Heart left ventricle (tissue), 16 donors: ENCODE measurements around the gene FBXW7. TPM values are rescaled to one million over a fixed set of nuclear protein-coding genes. Genes with fewer than 3 reads are reported as not detected.

Experiments
- ATAC-seq, 4 donors: fragments of 200-7000 bp; cut with Tn5 transposase; one replicate each; pipeline ENCODE4 v1.9.1; 2020 to 2022; ENCODE audit warnings: moderate library complexity in 4 of 4, mild to moderate bottlenecking in 3 of 4, moderate number of reproducible peaks in 1 of 4
- DNase-seq, 5 donors: peaks; one replicate each; pipeline ENCODE4 v3.0.0-alpha.2; 2020
- H3K27ac ChIP-seq, 12 donors: fragments of 200-600 bp; sonication (generic) in 4 of 12; one replicate each; pipeline versions ENCODE4 v1.5.0 to v1.8.0; 2016 to 2022; ENCODE audit warnings: mild to moderate bottlenecking in 2 of 12
- H3K27me3 ChIP-seq, 9 donors: fragments of 200-600 bp; sonication (generic) in 2 of 9; one replicate each; pipeline versions ENCODE4 v1.5.1 to v1.8.0; 2016 to 2022; ENCODE audit warnings: mild to moderate bottlenecking in 3 of 9
- H3K36me3 ChIP-seq, 9 donors: fragments of 200-600 bp; sonication (generic) in 2 of 9; one replicate each; pipeline versions ENCODE4 v1.5.0 to v1.8.0; 2018 to 2022; ENCODE audit warnings: mild to moderate bottlenecking in 2 of 9
- H3K4me1 ChIP-seq, 12 donors: fragments of 200-600 bp; sonication (generic) in 4 of 12; one replicate each; pipeline versions ENCODE4 v1.5.0 to v1.8.0; 2016 to 2022; ENCODE audit warnings: mild to moderate bottlenecking in 3 of 12
- H3K4me3 ChIP-seq, 12 donors: fragments of 200-600 bp; sonication (generic) in 4 of 12; one replicate each; pipeline versions ENCODE4 v1.5.0 to v1.8.0; 2017 to 2022; ENCODE audit warnings: mild to moderate bottlenecking in 9 of 12, moderate library complexity in 4 of 12
- H3K9me3 ChIP-seq, 12 donors: fragments of 200-600 bp; sonication (generic) in 4 of 12; one replicate each; pipeline versions ENCODE4 v1.5.0 to v1.8.0; 2016 to 2022; ENCODE audit warnings: mild to moderate bottlenecking in 1 of 12
- CTCF ChIP-seq, 12 donors: fragments of 200-600 bp; sonication (generic) in 4 of 12; IDR thresholded peaks; one replicate each; pipeline versions ENCODE4 v1.5.0 to v1.8.0; 2018 to 2022; ENCODE audit warnings: antibody characterized with exemption in 12 of 12, mild to moderate bottlenecking in 5 of 12
- POLR2A ChIP-seq, 2 donors: fragments of 450-650 bp; IDR thresholded peaks; one replicate each; pipeline ENCODE4 v1.6.1; 2017; ENCODE audit warnings: antibody characterized with exemption in 2 of 2, mild to moderate bottlenecking in 2 of 2, moderate library complexity in 2 of 2
- WGBS, 4 donors: extraction: QIAGEN DNeasy Blood & Tissue Kit in 2 of 4; methylation state at CpG; one replicate each; pipeline versions ENCODE4 v1.1.5 to v1.1.7; 2013 to 2018; 5-methylcytosine and 5-hydroxymethylcytosine counted together
- intact Hi-C, 10 donors: fragments of 100-400 bp; cut with DNase I; formaldehyde crosslinking; loops; one replicate each; pipeline versions ENCODE4 v1.11.1 to v1.14.2; 2022
- polyA plus RNA-seq, 2 donors: library from polyadenylated mRNA; stranded (reverse); fragments of 200-250 nt; gene quantifications; one replicate each; pipeline ENCODE4 v1.2.3, GENCODE V29; 2013
- total RNA-seq, 9 donors: library from RNA; depleted of rRNA in 2 of 9; stranded (reverse); fragments of >200 nt in 2 of 9; fragmentation: NEBNext Ultra II Directional in 3 of 9; extraction: Animal tissue kit (Norgen Biotek cat#: 25700) in 3 of 9; gene quantifications; one replicate each; pipeline versions ENCODE4 v1.1.0 to v1.2.4, GENCODE V29; 2016 to 2023
- donor health status: ischemic (EF 13 %, LVEDD 7.1; RV severe dilation, severe dysfunction).
- donor health status: healthy with polysubstance abuse.
- donor health status: DM: no; HTN: yes; CAD: no.
- donor health status: DM: no; HTN: no; CAD: no.
- donor health status: ischemic (EF 25% LVEDD 6.9; RV normal size, moderate dysfunction).
- donor health status: ischemic (EF 25% LVEDD 5.7; RV mildly dilated, moderate dysfunction).
- donor health status: healthy.
- donor health status: DM: yes; HTN: yes; CAD: no.
- donor health status: ischemic (EF 35%, LVEDD 5.7; RV mildly dilated, moderate dysfunction).
- donor health status: nonischemic (EF 11% LVEDD 7.7; RV severe dilation, severe dysfunction).
- donor health status: DM: yes; HTN: yes; CAD: no.
- donor health status: PGD.
- donor health status: ischemic (EF 29% LVEDD 5.4; RV normal size, mild dysfunction).
- donor health status: nonischemic (EF 23%, LVEDD 6.1; RV moderate dilation, normal function).

The FBXW7 gene
- total and polyA plus RNA-seq, 11 donors: 20.6 to 74.1 (median 59.8) TPM

- H3K36me3 ChIP-seq: no peaks in the 10 kb centered on the region
- no peak for DNase-seq
- H3K27me3 ChIP-seq: no peaks in the 10 kb centered on the region
- no peak overlapping the region for H3K4me3 ChIP-seq
- 95 to 97% (median 97%) methylated on average over 3 of the region's 3 CpGs for WGBS, 4 donors
- no peaks in the 10 kb centered on the region for H3K9me3 ChIP-seq
- no peak overlapping the region for H3K27ac ChIP-seq
- intact Hi-C loops: loop anchor here in 1 of 10 donors (10.0 kb wide), 1 partner anchor 1277 kb away; no protein-coding TSS in a partner anchor
- peaks cover 0 to 8% (median 0%) of the 10 kb centered on the region in 12 donors for H3K4me1 ChIP-seq
- ATAC-seq: no peak
- TF ChIP-seq CTCF (IDR thresholded peaks at IDR 0.05) (no peak), POLR2A (IDR thresholded peaks at IDR 0.05) (no peak)
Measured at GRCh38 chr4:152392079-152392478, 143.8 kb downstream of the FBXW7 start.

- H3K4me3 ChIP-seq: no peak overlapping the region
- WGBS, 4 donors: 84 to 97% (median 91%) methylated on average over 1 of the region's 1 CpG
- H3K9me3 ChIP-seq: no peaks in the 10 kb centered on the region
- no peaks in the 10 kb centered on the region for H3K27me3 ChIP-seq
- ATAC-seq: no peak
- intact Hi-C loops: loop anchor here in 1 of 10 donors (10.0 kb wide), 1 partner anchor 1275 kb away; no protein-coding TSS in a partner anchor
- TF ChIP-seq POLR2A (IDR thresholded peaks at IDR 0.05) (no peak), CTCF (IDR thresholded peaks at IDR 0.05) (no peak)
- H3K4me1 ChIP-seq: peaks cover 0 to 8% (median 0%) of the 10 kb centered on the region in 12 donors
- no peaks in the 10 kb centered on the region for H3K36me3 ChIP-seq
- no peak overlapping the region for H3K27ac ChIP-seq
- no peak for DNase-seq
Measured at GRCh38 chr4:152390216-152390615, 145.7 kb downstream of the FBXW7 start.

- 92 to 97% (median 95%) methylated on average over 2 of the region's 2 CpGs for WGBS, 4 donors
- intact Hi-C loops: loop anchor here in 5 of 10 donors (10.0 kb wide), 7 partner anchors 425 to 1275 kb away; partner anchors contain the start of gene GATB (in 2 of the 5)
- TF ChIP-seq POLR2A (IDR thresholded peaks at IDR 0.05) (no peak), CTCF (IDR thresholded peaks at IDR 0.05) (no peak)
- no peaks in the 10 kb centered on the region for H3K27me3 ChIP-seq
- no peaks in the 10 kb centered on the region for H3K36me3 ChIP-seq
- peaks cover 0 to 12% (median 0%) of the 10 kb centered on the region in 12 donors for H3K4me1 ChIP-seq
- H3K9me3 ChIP-seq: no peaks in the 10 kb centered on the region
- ATAC-seq (no peak), DNase-seq (no peak)
- no peak overlapping the region for H3K4me3 ChIP-seq
- H3K27ac ChIP-seq: no peak overlapping the region
Measured at GRCh38 chr4:152389359-152389758, 146.5 kb downstream of the FBXW7 start.

- 4 to 7% (median 5%) methylated on average over 1 of the region's 1 CpG for WGBS, 4 donors
- no peak for DNase-seq
- Histone ChIP-seq H3K27ac (no peak overlapping the region), H3K27me3 (no peaks in the 10 kb centered on the region), H3K4me1 (peaks cover 0 to 21% (median 5%) of the 10 kb centered on the region in 12 donors), H3K4me3 (no peak overlapping the region), H3K9me3 (no peaks in the 10 kb centered on the region), H3K36me3 (no peaks in the 10 kb centered on the region)
- TF ChIP-seq POLR2A (IDR thresholded peaks at IDR 0.05) (no peak), CTCF (IDR thresholded peaks at IDR 0.05) (peak; percentile 40 to 83 (median 69))
- intact Hi-C loops: loop anchor here in 5 of 10 donors (10.0 kb wide), 7 partner anchors 421 to 1271 kb away; partner anchors contain the start of gene GATB (in 2 of the 5)
- peak in 1 of 4 donors; percentile 18 for ATAC-seq
Measured at GRCh38 chr4:152385551-152385950, 150.3 kb downstream of the FBXW7 start.
